Adipocyte (in vitro differentiated cells): Measurements from ENCODE around the gene STEAP4.

Source experiments
- DNase-seq: peaks from one replicate; pipeline ENCODE4 v3.0.0-alpha.2; 2015; ENCODE audit warnings: low read depth
- H3K27me3 ChIP-seq: replicated peaks from 2 replicates; pipeline ENCODE4 v1.7.0; 2013; ENCODE audit warnings: mild to moderate bottlenecking, low read length, moderate library complexity; ENCODE audit not compliant: control insufficient read depth, insufficient read depth
- H3K36me3 ChIP-seq: 2 replicates; pipeline ENCODE4 v1.7.0; 2013; ENCODE audit warnings: low read length, mild to moderate bottlenecking, moderate library complexity; ENCODE audit not compliant: control insufficient read depth, insufficient read depth, severe bottlenecking
- H3K4me1 ChIP-seq: 2 replicates; pipeline ENCODE4 v1.7.0; 2013; ENCODE audit warnings: mild to moderate bottlenecking, low read length, moderate library complexity; ENCODE audit not compliant: control insufficient read depth, insufficient read depth
- H3K4me3 ChIP-seq: 2 replicates; pipeline ENCODE4 v1.7.0; 2013; ENCODE audit warnings: mild to moderate bottlenecking, low read length, moderate library complexity
- H3K9ac ChIP-seq: 2 replicates; pipeline ENCODE4 v1.7.0; 2013; ENCODE audit warnings: mild to moderate bottlenecking, low read length, moderate library complexity
- H3K9me3 ChIP-seq: 2 replicates; pipeline ENCODE4 v1.7.0; 2013; ENCODE audit warnings: mild to moderate bottlenecking, low read length, moderate library complexity; ENCODE audit not compliant: control insufficient read depth

Gene STEAP4

GRCh38 chr7:88331322-88331721 is 24.6 kb upstream of the STEAP4 start:
- peaks cover 13% of the 10 kb centered on the region for H3K4me1 ChIP-seq
- no peak overlapping the region for H3K4me3 ChIP-seq
- H3K9ac ChIP-seq, result no peak overlapping the region
- no peak for DNase-seq
- no peaks in the 10 kb centered on the region for H3K27me3 ChIP-seq
- no peaks in the 10 kb centered on the region for H3K36me3 ChIP-seq
- H3K9me3 ChIP-seq, result no peaks in the 10 kb centered on the region

- peaks cover 13% of the 10 kb centered on the region for H3K4me1 ChIP-seq
- H3K9me3 ChIP-seq, result no peaks in the 10 kb centered on the region
- H3K27me3 ChIP-seq, result no peaks in the 10 kb centered on the region
- no peak overlapping the region for H3K9ac ChIP-seq
- no peak for DNase-seq
- no peaks in the 10 kb centered on the region for H3K36me3 ChIP-seq
- no peak overlapping the region for H3K4me3 ChIP-seq
These were observed 23.1 kb upstream of the STEAP4 start for GRCh38 chr7:88329532-88330463.

GRCh38 chr7:88328787-88329186 is 22.1 kb upstream of the STEAP4 start:
- Histone ChIP-seq H3K4me1 (peaks cover 13% of the 10 kb centered on the region), H3K9ac (no peak overlapping the region), H3K36me3 (no peaks in the 10 kb centered on the region), H3K9me3 (no peaks in the 10 kb centered on the region), H3K27me3 (no peaks in the 10 kb centered on the region), H3K4me3 (no peak overlapping the region)
- no peak for DNase-seq

GRCh38 chr7:88324699-88325098 is 18.0 kb upstream of the STEAP4 start:
- Histone ChIP-seq H3K27me3 (no peaks in the 10 kb centered on the region), H3K9ac (no peak overlapping the region), H3K36me3 (no peaks in the 10 kb centered on the region), H3K4me1 (no peaks in the 10 kb centered on the region), H3K9me3 (no peaks in the 10 kb centered on the region), H3K4me3 (no peak overlapping the region)
- DNase-seq, result no peak

GRCh38 chr7:88322151-88322550 is 15.5 kb upstream of the STEAP4 start:
- Histone ChIP-seq H3K27me3 (no peaks in the 10 kb centered on the region), H3K9ac (no peak overlapping the region), H3K9me3 (no peaks in the 10 kb centered on the region), H3K36me3 (no peaks in the 10 kb centered on the region), H3K4me1 (no peaks in the 10 kb centered on the region), H3K4me3 (no peak overlapping the region)
- no peak for DNase-seq

GRCh38 chr7:88321694-88322093 is 15.0 kb upstream of the STEAP4 start:
- H3K27me3 ChIP-seq, result no peaks in the 10 kb centered on the region
- H3K36me3 ChIP-seq, result no peaks in the 10 kb centered on the region
- no peak overlapping the region for H3K9ac ChIP-seq
- no peaks in the 10 kb centered on the region for H3K9me3 ChIP-seq
- DNase-seq, result no peak
- H3K4me3 ChIP-seq, result no peak overlapping the region
- no peaks in the 10 kb centered on the region for H3K4me1 ChIP-seq

GRCh38 chr7:88318196-88318595 is 11.5 kb upstream of the STEAP4 start:
- Histone ChIP-seq H3K36me3 (no peaks in the 10 kb centered on the region), H3K27me3 (no peaks in the 10 kb centered on the region), H3K9ac (no peak overlapping the region), H3K9me3 (no peaks in the 10 kb centered on the region), H3K4me1 (peaks cover 11% of the 10 kb centered on the region), H3K4me3 (no peak overlapping the region)
- no peak for DNase-seq

- no peak overlapping the region for H3K4me3 ChIP-seq
- no peak for DNase-seq
- H3K9ac ChIP-seq, result no peak overlapping the region
- no peaks in the 10 kb centered on the region for H3K27me3 ChIP-seq
- H3K36me3 ChIP-seq, result no peaks in the 10 kb centered on the region
- H3K9me3 ChIP-seq, result no peaks in the 10 kb centered on the region
- peaks cover 17% of the 10 kb centered on the region for H3K4me1 ChIP-seq
These were observed 10.7 kb upstream of the STEAP4 start for GRCh38 chr7:88317422-88317821.

GRCh38 chr7:88316456-88316855 is 9.8 kb upstream of the STEAP4 start:
- DNase-seq, result no peak
- Histone ChIP-seq H3K4me3 (no peak overlapping the region), H3K9me3 (no peaks in the 10 kb centered on the region), H3K27me3 (no peaks in the 10 kb centered on the region), H3K36me3 (no peaks in the 10 kb centered on the region), H3K9ac (no peak overlapping the region), H3K4me1 (peaks cover 26% of the 10 kb centered on the region)

- no peaks in the 10 kb centered on the region for H3K36me3 ChIP-seq
- no peaks in the 10 kb centered on the region for H3K9me3 ChIP-seq
- H3K9ac ChIP-seq, result no peak overlapping the region
- peaks cover 34% of the 10 kb centered on the region for H3K4me1 ChIP-seq
- no peaks in the 10 kb centered on the region for H3K27me3 ChIP-seq
- H3K4me3 ChIP-seq, result no peak overlapping the region
- no peak for DNase-seq
These were observed 8.8 kb upstream of the STEAP4 start for GRCh38 chr7:88315522-88315921.

- Histone ChIP-seq H3K4me1 (peaks cover 48% of the 10 kb centered on the region), H3K4me3 (no peak overlapping the region), H3K9ac (no peak overlapping the region), H3K9me3 (no peaks in the 10 kb centered on the region), H3K27me3 (no peaks in the 10 kb centered on the region), H3K36me3 (no peaks in the 10 kb centered on the region)
- DNase-seq, result no peak
These were observed 7.4 kb upstream of the STEAP4 start for GRCh38 chr7:88314061-88314491.
